ENCODE data around the gene TXNDC17.

Gene TXNDC17

DNA sequence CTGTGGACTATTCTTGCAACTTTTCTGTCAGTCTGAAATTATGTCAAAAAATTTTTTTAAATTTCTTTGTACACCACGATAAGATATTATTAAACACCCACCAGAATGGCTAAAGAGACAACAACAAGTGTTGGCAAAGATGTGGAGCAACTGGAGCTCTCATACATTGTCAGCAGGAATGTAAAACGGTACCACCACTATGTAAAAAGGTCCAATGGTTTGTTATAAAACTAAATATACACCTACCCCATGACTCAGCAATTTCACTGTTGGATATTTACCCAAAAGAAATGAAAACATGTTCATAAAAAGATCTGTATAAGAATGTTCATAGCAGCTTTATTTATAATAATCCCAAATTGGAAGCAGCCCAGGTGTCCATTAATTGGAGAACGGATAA lies 7.6 kb upstream of the TXNDC17 start:
- Histone ChIP-seq H3K18ac (ENCODE audit: low read length) (no peak overlapping the region), H2BK12ac (ENCODE audit: low read length) (no peak overlapping the region), H2BK120ac (ENCODE audit: insufficient read depth, low read length, poor library complexity) (no peak overlapping the region), H4K91ac (ENCODE audit: low read depth, low read length) (no peak overlapping the region), H3K27ac (ENCODE audit: low read depth, low read length) (no peak overlapping the region), H3K9me3 (ENCODE audit: insufficient read depth, low read depth, low read length) (no peaks in the 10 kb centered on the region), H3K79me1 (ENCODE audit: low read length) (no peaks in the 10 kb centered on the region), H3K14ac (ENCODE audit: low read length) (no peak overlapping the region), H3K23ac (ENCODE audit: low read length) (no peak overlapping the region), H3K9ac (ENCODE audit: low read length) (no peak overlapping the region), H3K4me3 (ENCODE audit: low read depth, low read length) (no peak overlapping the region), H4K12ac (ENCODE audit: low read depth, low read length) (no peak overlapping the region), H3K79me2 (ENCODE audit: control insufficient read depth, insufficient read depth, low read length, poor library complexity) (no peaks in the 10 kb centered on the region), H3K36me3 (ENCODE audit: control insufficient read depth in 1 of 2, insufficient read depth in 2 of 2, low read length in 2 of 2) (peaks cover 3 to 7% of the 10 kb centered on the region in 2 experiments), H2AK5ac (ENCODE audit: low read length) (no peak overlapping the region), H2AFZ (ENCODE audit: insufficient read depth, low read length, poor library complexity) (no peak overlapping the region), H4K8ac (ENCODE audit: low read depth, low read length) (no peak overlapping the region), H3K4me2 (ENCODE audit: low read length) (no peak overlapping the region), H3K4ac (ENCODE audit: low read depth, low read length) (no peak overlapping the region), H3K27me3 (ENCODE audit: insufficient read depth, low read length) (no peaks in the 10 kb centered on the region), H3K4me1 (ENCODE audit: control insufficient read depth in 1 of 2, insufficient read depth in 2 of 2, low read length in 2 of 2) (no peaks in the 10 kb centered on the region), H2BK5ac (ENCODE audit: low read depth, low read length, poor library complexity) (no peak overlapping the region)
- WGBS (ENCODE audit: extremely low coverage, insufficient coverage, insufficient read length): no CpG with 5 or more reads among the region's 3 CpGs
- DNase-seq: no peak

DNA sequence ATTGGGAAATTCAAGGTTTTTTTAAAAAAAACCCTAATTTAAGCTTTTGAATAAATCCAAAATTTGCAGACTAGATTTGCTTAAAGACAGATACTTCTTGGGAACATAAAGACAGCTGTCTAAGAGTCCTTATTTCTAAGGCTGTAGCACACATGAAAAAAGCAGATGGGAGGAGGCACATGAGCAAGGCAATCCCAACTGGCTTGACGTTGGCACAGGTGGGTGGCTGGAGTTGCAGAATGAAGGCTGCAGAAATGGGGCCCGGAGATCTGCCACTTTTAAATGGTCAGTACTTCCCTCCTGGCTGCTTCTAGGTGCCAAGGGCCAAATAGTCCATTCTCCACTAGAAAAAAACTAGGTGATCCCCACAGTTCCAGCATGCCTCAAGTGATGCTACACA lies 4.8 kb upstream of the TXNDC17 start:
- Histone ChIP-seq H3K27ac (ENCODE audit: low read depth, low read length) (no peak overlapping the region), H3K9me3 (ENCODE audit: insufficient read depth, low read depth, low read length) (no peaks in the 10 kb centered on the region), H3K79me1 (ENCODE audit: low read length) (peaks cover 12% of the 10 kb centered on the region), H3K4me1 (ENCODE audit: control insufficient read depth in 1 of 2, insufficient read depth in 2 of 2, low read length in 2 of 2) (peaks cover 9 to 10% of the 10 kb centered on the region in 2 experiments), H3K14ac (ENCODE audit: low read length) (no peak overlapping the region), H2AFZ (ENCODE audit: insufficient read depth, low read length, poor library complexity) (no peak overlapping the region), H3K4me3 (ENCODE audit: low read depth, low read length) (no peak overlapping the region), H3K9ac (ENCODE audit: low read length) (no peak overlapping the region), H2BK120ac (ENCODE audit: insufficient read depth, low read length, poor library complexity) (no peak overlapping the region), H4K8ac (ENCODE audit: low read depth, low read length) (no peak overlapping the region), H4K91ac (ENCODE audit: low read depth, low read length) (no peak overlapping the region), H3K18ac (ENCODE audit: low read length) (no peak overlapping the region), H2AK5ac (ENCODE audit: low read length) (no peak overlapping the region), H3K23ac (ENCODE audit: low read length) (no peak overlapping the region), H4K12ac (ENCODE audit: low read depth, low read length) (no peak overlapping the region), H3K4ac (ENCODE audit: low read depth, low read length) (no peak overlapping the region), H3K4me2 (ENCODE audit: low read length) (no peak overlapping the region), H2BK12ac (ENCODE audit: low read length) (no peak overlapping the region), H3K27me3 (ENCODE audit: insufficient read depth, low read length) (no peaks in the 10 kb centered on the region), H3K79me2 (ENCODE audit: control insufficient read depth, insufficient read depth, low read length, poor library complexity) (peaks cover 9% of the 10 kb centered on the region), H3K36me3 (ENCODE audit: control insufficient read depth in 1 of 2, insufficient read depth in 2 of 2, low read length in 2 of 2) (peaks cover 6% of the 10 kb centered on the region in 2 experiments), H2BK5ac (ENCODE audit: low read depth, low read length, poor library complexity) (no peak overlapping the region)
- no CpG with 5 or more reads among the region's 2 CpGs for WGBS (ENCODE audit: extremely low coverage, insufficient coverage, insufficient read length)
- DNase-seq: no peak

DNA sequence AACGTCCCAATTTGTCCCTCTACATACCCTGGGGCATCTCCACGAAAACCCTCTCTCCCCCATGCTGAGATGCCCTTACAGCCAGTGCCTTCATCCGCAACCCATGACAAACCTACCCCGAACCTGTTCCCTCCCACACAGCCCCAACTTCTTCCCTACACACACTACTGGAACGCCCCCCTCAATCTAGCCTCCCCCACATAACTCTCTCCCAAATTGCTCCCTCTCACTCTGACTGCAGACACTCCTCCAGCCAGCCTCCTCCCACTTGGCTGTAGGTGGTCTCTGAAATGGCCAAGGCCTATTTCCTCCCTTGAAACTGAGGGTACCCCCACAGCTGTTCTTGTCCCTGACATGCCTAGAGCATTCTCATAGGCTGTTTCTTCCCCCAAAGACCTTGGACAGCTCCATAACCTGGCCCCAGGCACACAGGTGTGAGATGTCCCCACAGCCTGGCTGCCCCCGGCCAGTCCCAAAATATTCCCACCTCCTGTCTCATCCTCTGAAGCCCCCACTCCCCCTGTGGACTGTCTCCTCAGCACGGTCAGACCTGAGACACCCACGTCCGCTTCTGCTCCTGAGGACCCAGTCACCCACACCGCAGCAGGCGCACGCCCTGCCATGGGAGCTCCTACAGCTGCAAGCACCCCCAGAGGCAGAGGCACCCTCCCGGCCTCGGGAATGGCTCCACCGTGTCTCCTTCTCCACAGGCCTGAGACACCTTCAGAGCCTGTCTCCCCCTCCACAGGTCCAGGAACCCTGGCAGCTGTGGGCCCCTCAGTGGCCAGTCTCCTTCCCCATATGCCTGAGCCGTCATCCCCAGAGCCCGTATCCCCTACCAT lies 4.0 kb upstream of the TXNDC17 start:
- no CpG with 5 or more reads among the region's 17 CpGs for WGBS (ENCODE audit: extremely low coverage, insufficient coverage, insufficient read length)
- Histone ChIP-seq H2BK120ac (ENCODE audit: insufficient read depth, low read length, poor library complexity) (no peak overlapping the region), H3K9ac (ENCODE audit: low read length) (no peak overlapping the region), H3K23ac (ENCODE audit: low read length) (no peak overlapping the region), H3K4me2 (ENCODE audit: low read length) (no peak overlapping the region), H3K4me1 (ENCODE audit: control insufficient read depth in 1 of 2, insufficient read depth in 2 of 2, low read length in 2 of 2) (peaks cover 9 to 10% of the 10 kb centered on the region in 2 experiments), H3K14ac (ENCODE audit: low read length) (no peak overlapping the region), H3K79me1 (ENCODE audit: low read length) (peaks cover 12% of the 10 kb centered on the region), H4K91ac (ENCODE audit: low read depth, low read length) (no peak overlapping the region), H3K4me3 (ENCODE audit: low read depth, low read length) (no peak overlapping the region), H3K4ac (ENCODE audit: low read depth, low read length) (no peak overlapping the region), H3K18ac (ENCODE audit: low read length) (no peak overlapping the region), H3K9me3 (ENCODE audit: insufficient read depth, low read depth, low read length) (no peaks in the 10 kb centered on the region), H4K8ac (ENCODE audit: low read depth, low read length) (no peak overlapping the region), H3K27me3 (ENCODE audit: insufficient read depth, low read length) (no peaks in the 10 kb centered on the region), H2AK5ac (ENCODE audit: low read length) (no peak overlapping the region), H3K36me3 (ENCODE audit: control insufficient read depth in 1 of 2, insufficient read depth in 2 of 2, low read length in 2 of 2) (peaks cover 6% of the 10 kb centered on the region in 2 experiments), H2BK12ac (ENCODE audit: low read length) (no peak overlapping the region), H3K79me2 (ENCODE audit: control insufficient read depth, insufficient read depth, low read length, poor library complexity) (peaks cover 9% of the 10 kb centered on the region), H3K27ac (ENCODE audit: low read depth, low read length) (no peak overlapping the region), H2AFZ (ENCODE audit: insufficient read depth, low read length, poor library complexity) (no peak overlapping the region), H4K12ac (ENCODE audit: low read depth, low read length) (no peak overlapping the region), H2BK5ac (ENCODE audit: low read depth, low read length, poor library complexity) (no peak overlapping the region)
- DNase-seq: no peak

GRCh38 chr17:6637458-6637840 lies 3.4 kb upstream of the TXNDC17 start:
- no peak overlapping the region for H3K4me3 ChIP-seq (ENCODE audit: low read depth, low read length)

More at GRCh38 chr17:6637458-6637840, 3.4 kb upstream of the TXNDC17 start:
- Histone ChIP-seq H3K4me2 (ENCODE audit: low read length) (no peak overlapping the region), H3K9me3 (ENCODE audit: insufficient read depth, low read depth, low read length) (no peaks in the 10 kb centered on the region), H4K8ac (ENCODE audit: low read depth, low read length) (no peak overlapping the region), H3K27me3 (ENCODE audit: insufficient read depth, low read length) (no peaks in the 10 kb centered on the region), H3K79me2 (ENCODE audit: control insufficient read depth, insufficient read depth, low read length, poor library complexity) (peaks cover 9% of the 10 kb centered on the region), H3K27ac (ENCODE audit: low read depth, low read length) (no peak overlapping the region), H3K23ac (ENCODE audit: low read length) (no peak overlapping the region), H4K91ac (ENCODE audit: low read depth, low read length) (no peak overlapping the region), H2BK5ac (ENCODE audit: low read depth, low read length, poor library complexity) (no peak overlapping the region), H2AK5ac (ENCODE audit: low read length) (no peak overlapping the region), H3K79me1 (ENCODE audit: low read length) (peaks cover 12% of the 10 kb centered on the region), H2AFZ (ENCODE audit: insufficient read depth, low read length, poor library complexity) (no peak overlapping the region), H4K12ac (ENCODE audit: low read depth, low read length) (no peak overlapping the region), H3K14ac (ENCODE audit: low read length) (no peak overlapping the region), H3K4ac (ENCODE audit: low read depth, low read length) (no peak overlapping the region), H2BK120ac (ENCODE audit: insufficient read depth, low read length, poor library complexity) (no peak overlapping the region), H3K4me1 (ENCODE audit: control insufficient read depth in 1 of 2, insufficient read depth in 2 of 2, low read length in 2 of 2) (peaks cover 9 to 10% of the 10 kb centered on the region in 2 experiments), H3K9ac (ENCODE audit: low read length) (no peak overlapping the region), H3K36me3 (ENCODE audit: control insufficient read depth in 1 of 2, insufficient read depth in 2 of 2, low read length in 2 of 2) (peaks cover 3 to 6% of the 10 kb centered on the region in 2 experiments), H3K18ac (ENCODE audit: low read length) (no peak overlapping the region), H2BK12ac (ENCODE audit: low read length) (no peak overlapping the region)
- DNase-seq: no peak
- no CpG with 5 or more reads among the region's 6 CpGs for WGBS (ENCODE audit: extremely low coverage, insufficient coverage, insufficient read length)
